Hepatocyte (in vitro differentiated cells): ENCODE data around the gene MOV10L1.

Experiments
- CTCF ChIP-seq: fragments of 200-600 bp; sonication (generic); IDR thresholded peaks from 2 replicates; pipeline ENCODE4 v1.5.1; 2016; ENCODE audit warnings: antibody characterized with exemption, mild to moderate bottlenecking; ENCODE audit not compliant: poor library complexity
- EZH2 ChIP-seq: fragments of 200-600 bp; sonication (generic); IDR thresholded peaks from 2 replicates; pipeline ENCODE4 v1.6.1; 2016; ENCODE audit warnings: antibody characterized with exemption, mild to moderate bottlenecking, borderline replicate concordance
- EZH2phosphoT487 ChIP-seq: fragments of 200-600 bp; sonication (generic); IDR thresholded peaks from one replicate; pipeline ENCODE4 v1.6.1; 2018; ENCODE audit warnings: antibody characterized with exemption, mild to moderate bottlenecking, low read depth, moderate library complexity; ENCODE audit not compliant: unreplicated experiment, severe bottlenecking

DNA sequence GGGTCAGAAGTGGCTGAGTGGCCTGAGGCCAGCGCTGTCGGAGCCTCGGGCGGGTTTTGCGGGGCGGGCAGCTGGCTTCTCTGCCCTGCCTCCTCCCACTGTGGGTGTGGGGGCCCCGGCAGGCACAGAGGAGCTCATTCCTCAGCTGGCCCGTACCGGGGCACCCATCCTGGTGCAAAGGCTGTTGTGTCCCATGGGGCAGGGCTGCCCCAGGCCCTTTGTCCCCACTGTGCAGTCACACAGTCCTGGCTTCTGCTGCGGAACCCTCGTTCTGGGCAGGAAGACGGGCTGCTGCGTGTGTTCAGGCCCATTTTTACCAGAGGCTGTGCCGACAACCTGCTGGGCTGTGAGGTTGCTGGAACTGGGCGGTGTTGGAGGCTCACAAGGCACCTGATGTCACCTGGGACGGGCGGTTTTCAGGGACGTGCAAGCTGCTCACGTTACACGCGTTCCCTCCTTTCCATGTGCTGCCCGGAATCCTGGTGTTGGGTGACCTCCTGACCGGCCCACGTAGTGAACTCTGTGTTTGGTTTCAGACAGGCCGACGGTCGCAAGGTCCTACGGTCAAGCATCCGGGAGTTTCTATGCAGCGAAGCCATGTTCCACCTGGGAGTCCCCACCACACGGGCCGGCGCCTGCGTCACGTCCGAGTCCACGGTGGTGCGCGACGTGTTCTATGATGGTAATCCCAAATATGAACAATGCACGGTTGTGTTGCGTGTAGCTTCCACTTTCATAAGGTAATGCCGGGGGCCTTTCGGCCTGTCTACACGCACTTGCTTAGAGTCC lies 116.2 kb downstream of the MOV10L1 start:
- TF ChIP-seq EZH2: no peak
- TF ChIP-seq CTCF: no peak
- TF ChIP-seq EZH2phosphoT487: no peak
